ENCODE data around the gene ERP44.

DNA sequence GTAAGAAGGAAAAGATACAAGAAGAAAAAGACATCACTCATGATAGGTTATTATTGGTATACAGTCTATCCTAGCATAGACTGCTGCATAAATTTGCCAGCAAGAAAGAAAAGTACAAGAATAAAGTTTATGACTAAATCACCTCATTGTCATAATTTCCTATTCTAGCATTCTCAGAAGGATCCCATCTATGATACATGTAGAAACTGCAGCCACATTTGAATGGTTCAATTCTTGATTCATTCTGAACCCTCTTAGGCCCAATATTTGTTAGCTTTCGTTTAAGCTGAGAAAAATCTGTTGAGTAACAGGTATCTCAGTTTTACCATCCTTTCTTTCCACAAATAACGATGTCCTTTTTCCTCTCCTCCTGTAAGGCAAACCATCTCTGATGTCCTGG, 21.5 kb upstream of the ERP44 start:
- TF ChIP-seq, protein P1, sequence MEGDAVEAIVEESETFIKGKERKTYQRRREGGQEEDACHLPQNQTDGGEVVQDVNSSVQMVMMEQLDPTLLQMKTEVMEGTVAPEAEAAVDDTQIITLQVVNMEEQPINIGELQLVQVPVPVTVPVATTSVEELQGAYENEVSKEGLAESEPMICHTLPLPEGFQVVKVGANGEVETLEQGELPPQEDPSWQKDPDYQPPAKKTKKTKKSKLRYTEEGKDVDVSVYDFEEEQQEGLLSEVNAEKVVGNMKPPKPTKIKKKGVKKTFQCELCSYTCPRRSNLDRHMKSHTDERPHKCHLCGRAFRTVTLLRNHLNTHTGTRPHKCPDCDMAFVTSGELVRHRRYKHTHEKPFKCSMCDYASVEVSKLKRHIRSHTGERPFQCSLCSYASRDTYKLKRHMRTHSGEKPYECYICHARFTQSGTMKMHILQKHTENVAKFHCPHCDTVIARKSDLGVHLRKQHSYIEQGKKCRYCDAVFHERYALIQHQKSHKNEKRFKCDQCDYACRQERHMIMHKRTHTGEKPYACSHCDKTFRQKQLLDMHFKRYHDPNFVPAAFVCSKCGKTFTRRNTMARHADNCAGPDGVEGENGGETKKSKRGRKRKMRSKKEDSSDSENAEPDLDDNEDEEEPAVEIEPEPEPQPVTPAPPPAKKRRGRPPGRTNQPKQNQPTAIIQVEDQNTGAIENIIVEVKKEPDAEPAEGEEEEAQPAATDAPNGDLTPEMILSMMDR (optimal IDR thresholded peaks at IDR 0.05 in 1 of 3, IDR thresholded peaks at IDR 0.05 in 1 of 3, conservative IDR thresholded peaks at IDR 0.05 in 1 of 3; ENCODE audit: extremely low read depth in 1 of 3, insufficient read depth in 2 of 3, low read length in 3 of 3): no peak
- no peak for TF ChIP-seq EZH2 (IDR thresholded peaks at IDR 0.05; ENCODE audit: low read length)
